ENCODE data around the gene QSOX1.

QSOX1 gene

GRCh38 chr1:180169640-180170195 is 15.0 kb downstream of the QSOX1 start:
- DNase-seq (ENCODE audit: low spot score): no peak

- DNase-seq (ENCODE audit: low spot score): no peak
These were observed 16.0 kb downstream of the QSOX1 start for GRCh38 chr1:180170546-180171151.

DNA sequence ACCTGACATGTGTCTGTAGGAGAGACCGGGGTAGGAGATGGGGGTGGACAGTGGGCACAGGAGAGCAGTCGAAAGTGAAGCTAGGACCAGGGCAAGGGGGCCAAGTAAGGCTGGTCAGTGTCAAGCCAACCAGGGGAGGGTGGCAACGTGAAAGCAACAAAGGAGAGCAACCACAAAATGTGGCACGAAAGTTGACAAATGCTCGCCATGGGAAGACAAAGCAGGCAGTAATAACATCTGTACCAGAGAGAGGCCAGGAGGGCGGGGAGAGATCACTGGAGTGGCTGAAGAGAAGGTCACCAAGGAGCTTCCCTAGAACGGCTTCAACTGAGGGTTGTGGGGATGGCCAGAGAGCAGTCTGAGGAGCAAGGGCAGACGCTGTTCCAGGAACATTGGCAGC is 17.0 kb downstream of the QSOX1 start:
- DNase-seq (ENCODE audit: low spot score): no peak

DNA sequence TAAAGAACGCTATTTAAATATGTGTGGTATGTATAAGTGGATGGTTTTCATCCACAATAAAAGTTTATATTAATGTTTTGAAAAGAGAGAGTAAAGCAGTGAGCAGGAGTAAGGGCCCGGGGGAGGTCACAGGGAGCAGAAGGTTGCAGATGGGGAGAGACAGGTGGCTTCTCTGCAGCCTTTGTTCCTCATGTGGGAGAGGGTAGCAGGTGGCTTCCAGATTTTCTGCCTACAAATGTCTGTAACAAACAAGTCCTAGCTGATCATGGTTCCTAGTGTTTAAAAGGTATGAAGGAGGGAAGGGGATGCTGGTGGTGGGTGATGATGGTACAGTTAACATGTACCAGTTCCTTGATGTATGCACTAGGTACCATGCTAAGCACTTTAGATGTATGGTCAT is 18.8 kb downstream of the QSOX1 start:
- no peak for DNase-seq (ENCODE audit: low spot score)

GRCh38 chr1:180173952-180174351 is 19.3 kb downstream of the QSOX1 start:
- peak; percentile 78 for DNase-seq (ENCODE audit: low spot score)

GRCh38 chr1:180175291-180175690 is 20.6 kb downstream of the QSOX1 start:
- no peak for DNase-seq (ENCODE audit: low spot score)

DNA sequence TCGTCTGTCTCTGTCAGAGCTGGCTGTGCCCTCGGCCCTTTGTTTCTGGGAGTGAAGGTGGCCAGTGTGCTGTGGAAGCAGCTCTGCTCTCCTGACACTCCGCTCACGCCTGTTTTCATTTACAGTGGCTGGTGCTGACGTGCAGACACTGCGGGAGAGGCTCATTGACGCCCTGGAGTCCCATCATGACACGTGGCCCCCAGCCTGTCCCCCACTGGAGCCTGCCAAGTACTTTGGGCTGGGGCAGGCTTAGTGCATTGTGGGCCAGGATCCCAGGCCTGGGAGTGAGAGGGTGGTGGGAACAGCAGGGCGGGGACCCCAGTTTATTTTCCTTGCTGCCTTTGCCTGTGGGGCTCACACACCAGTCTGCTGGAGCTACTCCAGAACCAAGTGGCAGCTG is 21.1 kb downstream of the QSOX1 start:
- DNase-seq (ENCODE audit: low spot score): no peak

- DNase-seq (ENCODE audit: low spot score): no peak
These were observed 22.3 kb downstream of the QSOX1 start for GRCh38 chr1:180176965-180177364.

DNA sequence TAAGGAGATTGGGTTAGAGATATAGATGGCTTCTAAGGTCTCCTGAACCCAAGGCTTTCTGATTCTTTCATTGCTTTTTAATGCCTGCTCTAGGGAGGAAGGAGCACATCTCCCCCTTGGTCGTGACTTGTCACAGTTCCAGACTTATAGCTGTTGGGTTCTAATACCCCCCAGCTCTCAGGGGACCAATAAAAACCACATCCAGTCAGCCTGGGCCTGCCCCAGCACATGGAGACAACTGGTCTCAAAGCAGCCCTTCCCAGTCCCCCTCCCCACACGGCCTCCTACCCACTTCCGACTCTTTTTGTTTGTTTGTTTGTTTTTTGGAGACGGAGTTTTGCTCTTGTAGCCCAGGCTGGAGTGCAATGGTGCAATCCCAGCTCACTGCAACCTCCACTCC is 23.3 kb downstream of the QSOX1 start:
- DNase-seq (ENCODE audit: low spot score): no peak

GRCh38 chr1:180178511-180179161 is 24.0 kb downstream of the QSOX1 start:
- DNase-seq (ENCODE audit: low spot score): peak; percentile 69

DNA sequence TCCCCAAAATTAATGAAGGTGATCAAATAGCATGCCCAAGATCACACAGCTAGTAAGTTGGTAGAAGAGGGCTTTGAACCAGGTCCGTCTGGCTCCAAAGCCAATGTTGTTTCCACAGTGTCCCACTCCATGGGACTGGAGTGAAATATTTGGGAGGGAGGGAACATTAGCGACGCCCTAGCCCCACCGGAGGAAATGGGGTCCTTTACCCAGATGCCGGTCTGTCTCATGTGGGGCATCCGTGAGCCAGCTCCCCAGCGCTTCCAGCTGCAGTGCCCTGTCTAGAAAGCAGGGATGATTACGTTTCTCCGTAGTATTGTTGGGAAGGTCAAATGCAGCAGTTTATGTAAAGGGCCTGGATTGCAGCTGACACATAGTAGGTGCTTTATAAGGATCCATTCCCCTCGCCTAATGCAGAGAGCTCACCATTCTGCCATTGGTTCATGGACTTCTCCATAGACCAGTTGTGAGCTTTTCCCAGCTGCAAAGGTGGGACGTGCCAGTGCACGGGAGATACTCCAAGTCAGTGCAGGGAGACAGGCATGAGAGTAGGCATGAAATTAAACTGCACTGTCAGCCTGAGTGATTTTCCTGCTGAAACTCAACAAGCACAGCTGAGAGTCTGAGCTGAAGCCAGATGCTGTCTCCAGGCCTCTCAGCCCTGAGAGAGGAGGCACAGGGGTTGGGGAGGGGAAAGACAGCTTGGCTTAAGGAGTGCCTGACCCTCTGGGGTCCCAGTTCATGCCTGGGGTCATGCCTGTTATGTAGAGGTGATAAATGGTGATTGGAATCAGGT is 24.7 kb downstream of the QSOX1 start:
- DNase-seq (ENCODE audit: low spot score): no peak

DNA sequence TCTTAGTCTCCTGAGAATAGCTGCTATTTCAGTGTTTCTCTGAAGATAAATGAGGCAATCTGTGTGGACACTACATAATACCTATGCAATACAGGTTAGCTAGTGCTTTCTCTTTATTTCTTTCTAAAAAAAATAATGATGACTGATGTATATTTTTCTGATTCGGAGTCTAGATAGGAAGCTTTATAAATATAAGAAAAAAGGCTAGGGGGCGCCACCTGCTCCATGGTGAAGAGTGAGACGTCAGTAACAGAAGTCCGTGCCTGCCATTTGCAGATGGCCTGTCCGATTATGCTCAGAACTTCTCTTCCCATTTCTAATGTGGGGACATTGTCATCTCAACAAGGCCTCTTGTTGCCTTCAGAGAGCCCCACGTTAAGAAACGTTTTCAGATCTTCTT is 26.4 kb downstream of the QSOX1 start:
- DNase-seq (ENCODE audit: low spot score): no peak

DNA sequence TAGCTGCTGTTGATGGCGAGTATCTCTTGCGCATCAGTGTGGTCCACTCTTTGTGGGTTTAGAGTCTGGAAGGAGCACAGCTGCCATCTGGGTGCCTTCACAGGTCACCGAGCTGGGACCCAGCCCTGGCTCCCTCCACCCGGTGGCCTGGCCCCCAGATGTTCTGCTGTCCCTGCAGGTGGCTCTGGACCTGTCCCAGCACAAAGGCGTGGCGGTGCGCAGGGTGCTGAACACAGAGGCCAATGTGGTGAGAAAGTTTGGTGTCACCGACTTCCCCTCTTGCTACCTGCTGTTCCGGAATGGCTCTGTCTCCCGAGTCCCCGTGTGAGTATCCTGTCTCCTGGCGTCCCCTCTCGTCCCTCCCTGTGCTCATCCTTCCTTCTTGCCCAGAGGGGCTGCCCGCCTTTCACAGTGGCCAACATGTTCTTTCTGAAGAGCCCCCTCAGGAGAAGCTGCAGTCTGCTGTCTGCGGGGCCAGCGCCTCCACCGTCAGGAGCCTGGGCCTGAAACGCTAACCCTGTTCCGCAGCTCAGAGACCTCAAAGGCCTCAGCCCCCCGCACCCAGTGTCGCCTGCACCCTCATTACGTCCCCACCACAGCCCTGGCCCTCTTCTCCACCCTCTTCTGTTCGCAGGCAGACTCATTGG is 27.4 kb downstream of the QSOX1 start:
- no peak for DNase-seq (ENCODE audit: low spot score)

- peak; percentile 52 for DNase-seq (ENCODE audit: low spot score)
These were observed 28.1 kb downstream of the QSOX1 start for GRCh38 chr1:180182643-180183311.

DNA sequence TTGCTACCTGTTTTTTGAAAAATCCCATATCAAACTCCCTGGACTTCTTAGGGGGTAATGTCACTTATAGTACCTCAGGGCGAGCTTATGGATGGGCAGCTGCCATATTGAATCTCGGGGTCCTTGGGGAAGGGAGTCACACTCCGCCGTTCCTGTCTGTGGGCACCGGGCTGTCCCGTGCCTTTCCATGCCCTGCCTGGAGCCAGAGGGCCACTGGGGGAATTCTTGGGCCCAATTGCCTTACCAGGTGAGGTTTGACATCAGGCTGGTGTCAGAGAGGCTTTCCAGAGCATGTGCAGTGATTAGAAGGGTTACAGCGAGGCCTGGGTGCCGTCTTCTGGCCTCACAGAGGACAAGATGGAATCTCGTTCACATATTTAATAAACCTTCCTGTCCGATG is 28.8 kb downstream of the QSOX1 start:
- DNase-seq (ENCODE audit: low spot score): no peak

- no peak for DNase-seq (ENCODE audit: low spot score)
These were observed 29.4 kb downstream of the QSOX1 start for GRCh38 chr1:180184041-180184440.

DNA sequence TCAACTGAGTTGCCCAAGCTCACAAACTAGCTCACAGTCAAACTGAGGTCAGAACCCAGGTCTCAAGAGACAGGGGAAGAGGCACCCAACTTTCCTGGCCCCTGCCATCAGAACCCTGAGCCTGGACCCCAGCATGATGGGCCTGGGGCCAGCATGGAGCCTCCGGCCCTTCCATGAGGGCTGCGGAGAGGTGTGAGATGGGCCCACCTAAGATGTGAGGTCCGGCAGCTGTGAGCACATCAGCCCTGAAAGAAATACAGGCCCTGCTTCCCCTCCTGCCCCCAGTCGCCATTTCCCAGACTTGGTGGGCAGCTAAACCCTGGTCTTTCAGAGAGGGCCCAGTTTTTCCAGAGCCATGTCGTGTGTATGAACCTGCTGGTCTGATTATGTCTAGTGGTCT is 30.6 kb downstream of the QSOX1 start:
- DNase-seq (ENCODE audit: low spot score): no peak

DNA sequence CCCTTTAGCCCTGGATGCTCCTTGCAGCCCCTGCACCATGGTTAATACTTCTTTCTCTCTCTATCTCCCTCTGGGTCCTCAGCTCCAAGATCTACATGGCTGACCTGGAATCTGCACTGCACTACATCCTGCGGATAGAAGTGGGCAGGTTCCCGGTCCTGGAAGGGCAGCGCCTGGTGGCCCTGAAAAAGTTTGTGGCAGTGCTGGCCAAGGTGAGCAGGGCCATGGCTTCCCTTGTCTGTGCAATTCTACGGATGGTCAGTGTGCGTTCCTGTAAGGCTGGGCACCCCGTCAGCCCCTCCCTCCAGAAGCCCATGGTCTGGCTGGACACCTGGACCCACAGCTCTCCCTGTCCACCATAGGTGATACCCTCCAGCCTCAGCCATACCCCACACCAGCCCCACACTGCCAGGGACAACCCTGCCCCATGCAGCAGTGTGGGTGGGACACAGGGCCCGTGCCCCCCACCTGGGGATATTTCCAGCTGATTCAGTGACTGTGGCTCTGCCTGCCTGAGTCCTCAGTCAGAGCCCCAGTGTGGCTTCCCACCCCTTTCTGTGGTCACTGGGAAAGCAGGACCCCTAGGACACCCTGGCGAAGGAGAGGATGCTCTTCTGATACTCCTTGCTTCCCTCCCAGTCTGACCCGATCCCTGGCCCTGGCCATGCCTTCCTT is 31.4 kb downstream of the QSOX1 start:
- DNase-seq (ENCODE audit: low spot score): no peak

DNA sequence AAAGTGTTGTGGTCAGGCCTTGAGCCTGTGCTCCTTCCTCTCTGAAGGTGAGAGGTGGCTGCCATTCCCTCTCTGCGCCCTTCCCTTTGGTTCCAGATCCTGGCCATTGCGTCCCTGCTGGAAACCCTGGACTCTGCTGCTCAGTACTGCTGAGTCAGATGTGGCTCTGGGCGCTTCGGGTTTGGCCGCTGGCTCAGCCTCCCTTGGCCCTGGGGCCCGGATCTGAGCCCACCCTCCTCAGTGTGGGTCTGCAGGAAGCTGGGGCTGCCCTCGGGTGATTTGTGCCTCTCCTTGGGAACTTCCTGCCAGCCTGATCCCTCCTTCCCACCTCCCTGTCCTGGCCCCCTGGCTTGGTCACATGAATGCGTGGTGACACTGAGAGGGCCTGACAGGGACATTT is 32.2 kb downstream of the QSOX1 start:
- no peak for DNase-seq (ENCODE audit: low spot score)

DNA sequence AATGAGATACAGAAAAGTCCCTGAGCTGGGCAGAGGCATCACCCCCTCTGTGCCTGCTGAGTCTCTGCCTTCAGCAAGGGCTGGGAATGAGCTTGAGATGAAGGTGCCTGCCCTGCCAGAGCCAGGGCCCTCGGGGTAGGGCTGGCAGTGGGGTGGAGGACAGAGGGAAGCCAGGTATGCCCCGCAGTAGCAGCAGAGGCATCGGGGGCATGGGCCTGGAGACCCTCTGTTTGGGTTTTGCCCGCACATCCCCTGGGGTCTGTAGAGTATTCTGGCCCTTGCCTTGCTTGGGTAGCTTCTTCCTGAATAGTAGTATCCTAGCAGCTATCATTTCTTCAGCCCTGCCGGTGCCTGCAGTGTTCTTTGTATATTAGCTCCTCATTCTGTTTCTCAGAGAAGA is 33.0 kb downstream of the QSOX1 start:
- no peak for DNase-seq (ENCODE audit: low spot score)

GRCh38 chr1:180188091-180188506 is 33.4 kb downstream of the QSOX1 start:
- peak; percentile 74 for DNase-seq (ENCODE audit: low spot score)

Data from Ammon's horn (tissue), 1 donor.